Epithelial cell of prostate (primary cell): Measurements from ENCODE around the gene KRTAP10-6.
"Not testable (repeated sequence)": the region's sequence is repeated elsewhere in the genome, so short reads cannot be mapped to it uniquely, and the experiment has no call there.

Source experiments
- DNase-seq: peaks from one replicate; pipeline ENCODE4 v3.0.0-alpha.2; 2011; ENCODE audit warnings: low read depth, low spot score
- H3K27ac ChIP-seq: fragments of 450-650 bp; 2 replicates; pipeline ENCODE4 v1.5.1; 2017; ENCODE audit warnings: mild to moderate bottlenecking

The KRTAP10-6 gene

GRCh38 chr21:44580231-44580821 lies 12.0 kb downstream of the KRTAP10-6 start, which contains the start of gene KRTAP10-5:
Gene KRTAP10-5 (minus strand): TSS chr21:44580604. CDS start chr21:44580578, 26 bp downstream.
- DNase-seq, H3K27ac ChIP-seq: not testable (repeated sequence)

DNA sequence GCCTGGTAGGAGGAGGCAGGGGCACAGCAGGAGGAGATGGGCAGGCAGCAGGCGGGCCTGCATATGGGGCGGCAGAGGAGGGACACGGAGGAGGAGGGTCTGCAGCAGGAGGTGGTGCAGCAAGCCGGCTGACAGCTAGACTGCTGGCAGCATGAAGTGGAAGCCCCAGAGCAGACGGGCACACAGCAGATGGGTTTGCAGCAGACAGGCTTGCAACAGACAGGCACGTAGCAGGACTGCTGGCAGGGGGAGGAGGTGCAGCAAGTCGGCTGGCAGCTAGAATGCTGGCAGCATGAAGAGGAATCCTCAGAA lies 12.5 kb downstream of the KRTAP10-6 start:
- no peak for DNase-seq
- H3K27ac ChIP-seq = no peak overlapping the region

GRCh38 chr21:44579056-44579832 lies 13.1 kb downstream of the KRTAP10-6 start:
- no peak for DNase-seq
- H3K27ac ChIP-seq = no peak overlapping the region

DNA sequence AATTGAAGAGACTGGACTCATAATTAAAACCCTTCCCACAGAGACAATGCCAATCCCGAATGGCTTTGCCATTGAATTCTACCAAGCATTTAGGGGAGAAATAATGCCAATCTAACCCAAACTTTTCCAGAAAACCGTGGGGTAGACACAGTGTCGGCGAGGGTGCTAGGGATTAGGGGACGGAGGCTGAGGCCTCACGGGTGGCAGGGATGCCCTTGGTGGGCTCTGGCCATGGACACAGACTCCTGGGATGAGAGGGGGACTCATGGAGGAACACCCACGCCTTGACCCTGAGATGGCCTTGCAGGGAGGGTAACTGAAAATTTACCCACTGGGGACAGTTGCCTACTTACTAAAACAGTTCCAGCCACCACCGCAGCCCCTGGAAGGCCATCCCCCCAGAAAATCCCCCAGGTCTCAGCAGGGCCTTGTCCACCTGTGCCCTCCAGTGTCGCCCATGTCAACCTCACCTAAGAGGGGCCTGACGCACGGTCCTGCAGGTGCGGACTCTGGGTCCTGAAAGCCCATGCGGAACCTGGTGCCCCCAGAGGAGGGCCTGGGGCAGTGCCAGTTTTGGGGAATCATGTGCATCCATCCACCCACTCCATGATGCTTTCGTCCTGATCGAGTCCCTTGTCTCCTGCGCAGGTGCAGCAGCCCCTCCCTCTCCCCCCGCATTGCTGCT lies 13.8 kb downstream of the KRTAP10-6 start:
- DNase-seq = no peak

DNA sequence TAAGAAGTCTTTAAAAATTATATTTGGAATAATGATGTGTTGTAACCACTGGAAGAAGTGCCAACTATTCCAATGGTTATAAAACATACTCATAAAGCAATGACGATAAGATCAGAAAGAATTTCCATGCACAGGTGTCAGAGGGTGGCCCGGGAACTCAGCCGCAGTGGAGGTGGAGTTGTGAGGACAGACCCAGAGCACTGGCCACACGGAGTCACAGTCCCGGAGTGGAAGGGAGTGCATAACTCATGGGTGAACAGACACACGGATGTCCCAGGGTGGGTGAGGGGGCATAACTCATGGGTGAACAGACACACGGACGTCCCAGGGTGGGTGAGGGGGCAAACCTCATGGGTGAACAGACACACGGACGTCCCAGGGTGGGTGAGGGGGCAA lies 16.3 kb downstream of the KRTAP10-6 start:
- no peak for DNase-seq
- H3K27ac ChIP-seq = no peak overlapping the region

More for the DNA sequence above, 13.8 kb downstream of the KRTAP10-6 start:
- no peak overlapping the region for H3K27ac ChIP-seq

GRCh38 chr21:44575307-44576024 lies 16.8 kb downstream of the KRTAP10-6 start:
- no peak overlapping the region for H3K27ac ChIP-seq
- DNase-seq = no peak

DNA sequence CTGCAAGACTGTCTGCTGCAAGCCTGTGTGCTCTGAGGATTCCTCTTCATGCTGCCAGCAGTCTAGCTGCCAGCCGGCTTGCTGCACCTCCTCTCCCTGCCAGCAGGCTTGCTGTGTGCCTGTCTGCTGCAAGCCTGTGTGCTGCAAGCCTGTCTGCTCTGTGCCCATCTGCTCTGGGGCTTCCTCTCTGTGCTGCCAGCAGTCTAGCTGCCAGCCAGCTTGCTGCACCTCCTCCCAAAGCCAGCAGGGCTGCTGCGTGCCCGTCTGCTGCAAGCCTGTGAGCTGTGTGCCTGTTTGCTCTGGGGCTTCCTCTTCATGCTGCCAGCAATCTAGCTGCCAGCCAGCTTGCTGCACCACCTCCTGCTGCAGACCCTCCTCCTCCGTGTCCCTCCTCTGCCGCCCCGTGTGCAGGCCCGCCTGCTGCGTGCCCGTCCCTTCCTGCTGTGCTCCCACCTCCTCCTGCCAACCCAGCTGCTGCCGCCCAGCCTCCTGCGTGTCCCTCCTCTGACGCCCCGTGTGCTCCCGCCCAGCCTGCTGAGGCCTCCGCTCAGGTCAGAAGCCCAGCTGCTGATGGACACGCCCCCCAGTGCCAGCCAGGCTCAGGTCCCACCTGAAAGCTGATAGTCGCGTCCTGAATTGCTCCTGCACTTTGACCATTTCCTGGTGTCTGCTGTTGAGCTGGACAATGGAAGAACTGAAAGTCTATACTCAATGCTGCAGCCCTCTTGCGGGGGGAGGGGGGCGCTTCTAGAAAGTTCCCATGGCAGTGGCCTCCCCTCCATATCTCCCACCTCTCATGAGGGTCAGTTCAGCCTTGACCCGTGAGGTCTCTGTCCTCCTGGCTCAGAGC lies 17.6 kb downstream of the KRTAP10-6 start:
- H3K27ac ChIP-seq = no peak overlapping the region
- DNase-seq = no peak

DNA sequence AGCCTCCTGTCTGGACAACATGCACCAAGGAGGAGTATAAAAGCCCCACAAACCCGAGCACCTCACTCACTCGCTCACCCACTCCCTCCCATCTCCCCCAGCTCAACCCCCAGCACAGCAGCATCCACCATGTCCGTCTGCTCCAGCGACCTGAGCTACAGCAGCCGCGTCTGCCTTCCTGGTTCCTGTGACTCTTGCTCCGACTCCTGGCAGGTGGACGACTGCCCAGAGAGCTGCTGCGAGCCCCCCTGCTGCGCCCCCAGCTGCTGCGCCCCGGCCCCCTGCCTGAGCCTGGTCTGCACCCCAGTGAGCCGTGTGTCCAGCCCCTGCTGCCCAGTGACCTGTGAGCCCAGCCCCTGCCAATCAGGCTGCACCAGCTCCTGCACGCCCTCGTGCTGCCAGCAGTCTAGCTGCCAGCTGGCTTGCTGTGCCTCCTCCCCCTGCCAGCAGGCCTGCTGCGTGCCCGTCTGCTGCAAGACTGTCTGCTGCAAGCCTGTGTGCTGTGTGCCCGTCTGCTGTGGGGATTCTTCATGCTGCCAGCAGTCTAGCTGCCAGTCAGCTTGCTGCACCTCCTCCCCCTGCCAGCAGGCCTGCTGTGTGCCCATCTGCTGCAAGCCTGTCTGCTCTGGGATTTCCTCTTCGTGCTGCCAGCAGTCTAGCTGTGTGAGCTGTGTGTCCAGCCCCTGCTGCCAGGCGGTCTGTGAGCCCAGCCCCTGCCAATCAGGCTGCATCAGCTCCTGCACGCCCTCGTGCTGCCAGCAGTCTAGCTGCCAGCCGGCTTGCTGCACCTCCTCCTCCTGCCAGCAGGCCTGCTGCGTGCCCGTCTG lies 18.5 kb downstream of the KRTAP10-6 start, which contains the start of gene KRTAP10-4:
TSS of gene KRTAP10-4 (plus strand) at position 100 of the 827 bp plus-strand sequence. CDS start at position 130, 30 bp downstream.
- H3K27ac ChIP-seq, DNase-seq: not testable (repeated sequence)

- no peak overlapping the region for H3K27ac ChIP-seq
- no peak for DNase-seq
Observed at GRCh38 chr21:44572959-44573583, 19.2 kb downstream of the KRTAP10-6 start.

DNA sequence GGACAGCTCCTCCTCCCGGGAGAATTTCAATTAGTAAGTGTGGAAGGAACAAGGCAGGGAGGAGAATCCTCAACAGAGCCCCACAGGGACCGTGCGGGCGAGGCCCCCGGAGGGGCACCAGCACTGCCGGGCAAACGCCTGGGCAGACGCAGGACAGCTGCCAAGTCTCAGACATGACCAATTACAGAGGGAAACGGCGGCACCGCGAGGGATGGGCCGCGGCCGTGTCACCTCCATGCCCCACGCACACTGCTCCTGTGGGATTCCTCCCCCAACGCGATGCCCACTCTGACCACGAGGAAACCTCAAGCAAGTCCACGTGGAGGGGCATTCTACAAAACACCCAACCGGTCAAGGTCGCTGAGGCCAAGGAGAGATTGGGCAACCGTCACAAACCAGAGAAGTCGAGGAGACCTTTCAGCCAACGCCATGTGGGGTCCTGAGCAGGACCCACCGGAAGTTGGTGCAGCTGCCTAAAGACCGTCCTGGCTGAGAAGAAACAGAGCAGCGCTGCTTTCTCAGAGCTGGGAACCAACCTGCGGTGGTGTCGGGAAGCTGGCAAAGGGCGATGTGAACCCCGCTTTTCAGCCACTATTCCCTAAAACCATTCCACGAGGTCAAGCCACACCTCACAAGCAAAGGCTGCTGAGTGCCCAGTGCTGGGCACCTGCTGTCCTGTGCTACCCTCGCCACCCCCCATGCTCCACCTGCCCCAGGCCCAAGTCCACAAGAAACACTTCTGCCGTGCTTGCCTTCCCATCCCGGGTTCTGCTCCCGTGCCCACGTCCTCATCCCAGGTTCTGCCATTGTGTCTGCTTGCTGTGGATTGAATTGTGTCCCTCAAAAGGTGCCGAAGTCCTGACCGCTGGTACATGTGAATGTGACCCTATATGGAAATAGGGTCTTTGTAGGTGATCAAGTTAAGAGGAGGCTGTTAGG lies 20.2 kb downstream of the KRTAP10-6 start:
- no peak for DNase-seq
- no peak overlapping the region for H3K27ac ChIP-seq

DNA sequence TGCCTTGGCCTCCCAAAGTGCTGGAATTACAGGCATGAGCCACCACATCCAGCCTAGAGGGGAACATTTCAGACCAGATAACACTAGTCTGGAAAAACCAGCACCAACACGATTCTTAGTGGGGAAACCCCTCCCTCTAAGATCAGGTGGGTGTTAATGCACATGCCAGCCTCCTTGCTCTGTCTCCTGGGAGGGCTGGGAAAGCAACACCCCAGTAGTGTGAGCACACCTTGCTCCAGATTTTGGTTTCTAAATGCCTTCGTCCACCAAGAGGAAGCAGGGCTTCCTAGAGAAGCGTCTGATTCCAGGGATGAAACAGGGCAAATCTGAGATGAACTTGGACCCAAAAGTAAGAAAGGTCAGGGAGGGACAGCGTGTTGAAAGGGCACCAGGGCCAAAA lies 21.0 kb downstream of the KRTAP10-6 start:
- H3K27ac ChIP-seq = no peak overlapping the region
- no peak for DNase-seq

DNA sequence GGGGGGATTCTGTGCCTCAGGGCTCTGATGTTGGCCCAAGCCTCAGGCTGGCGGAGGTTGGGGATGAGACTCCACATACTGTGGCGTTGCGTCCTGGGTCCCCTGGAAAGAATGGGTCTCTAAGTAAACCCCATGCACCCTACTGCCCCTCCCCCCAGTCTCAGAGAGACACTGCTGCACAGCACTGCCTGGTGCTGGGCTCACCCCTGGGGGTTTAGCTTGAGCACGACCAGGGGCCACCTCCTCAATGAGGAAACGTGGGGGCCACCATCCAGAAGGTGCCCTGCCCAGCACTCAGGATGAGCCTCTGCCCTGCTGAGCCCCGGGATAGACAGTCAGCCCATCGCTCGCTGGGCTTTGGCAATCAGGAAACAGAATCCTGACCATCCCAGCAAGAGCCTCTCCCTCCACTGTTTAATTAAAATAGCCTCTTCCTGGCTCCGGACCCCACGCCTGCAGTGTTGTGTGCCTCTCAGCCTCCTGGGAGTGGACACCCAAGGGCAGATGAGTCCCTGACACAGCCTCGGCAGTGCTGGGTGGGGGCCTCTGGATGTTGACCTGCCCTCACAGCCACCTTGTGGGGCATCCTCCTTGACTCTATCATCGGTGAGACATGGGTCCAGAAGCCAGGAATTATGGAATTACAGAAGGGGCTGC lies 22.3 kb downstream of the KRTAP10-6 start:
- H3K27ac ChIP-seq = no peak overlapping the region
- no peak for DNase-seq

GRCh38 chr21:44568667-44569556 lies 23.4 kb downstream of the KRTAP10-6 start:
- no peak overlapping the region for H3K27ac ChIP-seq
- DNase-seq = no peak

DNA sequence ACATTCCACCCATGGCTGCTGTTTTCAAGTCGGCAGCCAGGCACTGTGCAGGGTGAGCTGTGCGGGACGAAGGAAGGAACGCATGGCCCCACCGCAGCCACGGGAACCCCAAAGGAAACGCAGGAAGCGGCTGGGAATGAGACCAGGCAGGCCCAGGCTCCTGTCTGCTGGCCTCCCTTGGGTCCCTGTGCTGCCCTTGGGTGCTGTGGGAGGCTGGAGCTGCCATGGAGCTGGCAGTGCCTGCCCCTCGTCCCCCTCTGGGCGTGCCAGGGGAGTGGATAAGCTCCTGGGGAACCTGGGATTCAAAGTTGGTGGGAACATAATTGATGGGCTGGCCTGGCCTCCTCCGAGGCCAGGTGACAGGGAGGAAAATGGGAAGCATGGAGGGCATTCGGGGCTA lies 24.0 kb downstream of the KRTAP10-6 start:
- no peak for DNase-seq

GRCh38 chr21:44567481-44568171 lies 24.7 kb downstream of the KRTAP10-6 start:
- DNase-seq = no peak
- H3K27ac ChIP-seq = no peak overlapping the region

More for the DNA sequence above, 24.0 kb downstream of the KRTAP10-6 start:
- no peak overlapping the region for H3K27ac ChIP-seq
